ENCODE results near the gene PLPP7.
"Not testable (repeated sequence)": the region's sequence is repeated elsewhere in the genome, so short reads cannot be mapped to it uniquely, and the experiment has no call there.

The PLPP7 gene

GRCh38 chr9:131307974-131308373 lies 18.5 kb downstream of the PLPP7 start:
- no peak for DNase-seq

- no peak for DNase-seq
Observed at GRCh38 chr9:131308452-131308851, 18.9 kb downstream of the PLPP7 start.

- DNase-seq: no peak
Observed at GRCh38 chr9:131308906-131309529, 19.5 kb downstream of the PLPP7 start.

GRCh38 chr9:131309530-131310276 lies 20.2 kb downstream of the PLPP7 start:
- DNase-seq: no peak

GRCh38 chr9:131310833-131311554 lies 21.5 kb downstream of the PLPP7 start:
- no peak for DNase-seq

GRCh38 chr9:131312246-131312645 lies 22.7 kb downstream of the PLPP7 start:
- DNase-seq: no peak

GRCh38 chr9:131312822-131313770 lies 23.6 kb downstream of the PLPP7 start:
- DNase-seq: no peak

- no peak for DNase-seq
Observed at GRCh38 chr9:131318231-131319085, 28.9 kb downstream of the PLPP7 start.

GRCh38 chr9:131319486-131319885 lies 30.0 kb downstream of the PLPP7 start:
- DNase-seq: no peak

- DNase-seq: no peak
Observed at GRCh38 chr9:131320031-131320685, 30.6 kb downstream of the PLPP7 start.

- no peak for DNase-seq
Observed at GRCh38 chr9:131323629-131324028, 34.1 kb downstream of the PLPP7 start.

- no peak for DNase-seq
Observed at GRCh38 chr9:131324736-131325679, 35.5 kb downstream of the PLPP7 start.

- no peak for DNase-seq
Observed at GRCh38 chr9:131329241-131329641, 39.7 kb downstream of the PLPP7 start.

GRCh38 chr9:131330814-131331600 lies 41.5 kb downstream of the PLPP7 start:
- no peak for DNase-seq

- not testable (repeated sequence) for DNase-seq
Observed at GRCh38 chr9:131331996-131332395, 42.5 kb downstream of the PLPP7 start.

- DNase-seq: no peak
Observed at GRCh38 chr9:131333771-131334628, 44.5 kb downstream of the PLPP7 start.

GRCh38 chr9:131334629-131335367 lies 45.3 kb downstream of the PLPP7 start:
- DNase-seq: no peak

Measured in amniotic stem cell (primary cell).